Eye (tissue), 1 donor: ENCODE results near the gene CSF1R.
"Not testable (repeated sequence)": the region's sequence is repeated elsewhere in the genome, so short reads cannot be mapped to it uniquely, and the experiment has no call there.

Experiments used
- DNase-seq: peaks from one replicate; pipeline ENCODE4 v3.0.0-alpha.2; 2015

The CSF1R gene

GRCh38 chr5:150103678-150104549, 17.6 kb upstream of the CSF1R start:
- DNase-seq: no peak

GRCh38 chr5:150101023-150101422, 14.7 kb upstream of the CSF1R start:
- DNase-seq: no peak

GRCh38 chr5:150097152-150097551, 10.8 kb upstream of the CSF1R start:
- no peak for DNase-seq

- no peak for DNase-seq
These were observed 5.9 kb upstream of the CSF1R start for GRCh38 chr5:150092159-150092787.

GRCh38 chr5:150085191-150085912, 1.0 kb downstream of the CSF1R start:
- DNase-seq: no peak

GRCh38 chr5:150084754-150085153, 1.6 kb downstream of the CSF1R start:
- DNase-seq: not testable (repeated sequence)

GRCh38 chr5:150082889-150083288, 3.5 kb downstream of the CSF1R start:
- no peak for DNase-seq

- DNase-seq: no peak
These were observed 4.0 kb downstream of the CSF1R start for GRCh38 chr5:150082374-150082773.

- DNase-seq: peak; percentile 16
These were observed 4.6 kb downstream of the CSF1R start for GRCh38 chr5:150081541-150082283.

- DNase-seq: no peak
These were observed 5.5 kb downstream of the CSF1R start for GRCh38 chr5:150080696-150081435.

GRCh38 chr5:150079909-150080461, 6.4 kb downstream of the CSF1R start:
- no peak for DNase-seq

GRCh38 chr5:150078802-150079689, 7.3 kb downstream of the CSF1R start:
- DNase-seq: no peak

- no peak for DNase-seq
These were observed 8.2 kb downstream of the CSF1R start for GRCh38 chr5:150077996-150078801.

- no peak for DNase-seq
These were observed 9.3 kb downstream of the CSF1R start for GRCh38 chr5:150077060-150077459.

- DNase-seq: no peak
These were observed 10.5 kb downstream of the CSF1R start for GRCh38 chr5:150075806-150076205.

GRCh38 chr5:150075233-150075632, 11.1 kb downstream of the CSF1R start:
- DNase-seq: no peak

GRCh38 chr5:150073677-150074076, 12.7 kb downstream of the CSF1R start:
- DNase-seq: no peak

- DNase-seq: no peak
These were observed 13.2 kb downstream of the CSF1R start for GRCh38 chr5:150073086-150073625.

- no peak for DNase-seq
These were observed 15.5 kb downstream of the CSF1R start for GRCh38 chr5:150070821-150071220.
